ENCODE results near the gene B3GALT5. TPM values are rescaled to one million over a fixed set of nuclear protein-coding genes. Genes with fewer than 3 reads are reported as not detected.

The B3GALT5 gene
- total and polyA plus RNA-seq, 7 donors: under 0.01 to 1.0 (median 0.06) TPM; not detected in 2

- H3K9me3 ChIP-seq: peaks cover 8% of the 10 kb centered on the region
- no peak overlapping the region for H3K4me3 ChIP-seq
- DNase-seq: no peak
- WGBS, 3 donors: 92 to 96% (median 95%) methylated on average over 5 of the region's 5 CpGs
- H3K27ac ChIP-seq: no peak overlapping the region
- no peaks in the 10 kb centered on the region for H3K4me1 ChIP-seq
- no peaks in the 10 kb centered on the region for H3K27me3 ChIP-seq (ENCODE audit: insufficient read depth in 3 of 3, low read length in 2 of 3)
- TF ChIP-seq CTCF (IDR thresholded peaks at IDR 0.05): no peak
- intact Hi-C loops (cut with DNase I): no loop called here
- ATAC-seq: no peak
- no peaks in the 10 kb centered on the region for H3K36me3 ChIP-seq (ENCODE audit: insufficient read depth in 1 of 2, low read depth in 1 of 2)
Measured at GRCh38 chr21:39649526-39649925, 36.8 kb downstream of the B3GALT5 start.

DNA sequence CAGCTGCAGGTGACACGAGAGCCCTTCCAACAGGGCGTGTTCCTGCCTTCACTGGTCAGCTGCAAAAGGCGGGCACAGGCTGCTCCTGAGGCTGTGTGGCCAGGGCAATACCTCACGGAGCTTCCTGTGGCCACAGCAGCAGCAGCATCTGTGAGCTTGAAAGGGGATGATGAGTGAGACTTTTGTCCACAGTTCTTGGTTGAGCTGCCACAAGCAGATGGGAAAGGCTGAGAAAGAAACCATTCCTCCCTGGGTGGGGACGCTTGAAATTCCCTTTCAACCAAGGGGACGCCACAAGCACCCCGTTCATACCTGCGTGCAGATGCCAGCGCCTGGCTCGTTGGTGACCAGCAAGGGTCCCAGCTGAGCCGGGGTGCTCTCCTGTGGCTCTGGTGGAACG lies 37.6 kb downstream of the B3GALT5 start:
- no peaks in the 10 kb centered on the region for H3K4me1 ChIP-seq
- 81 to 89% (median 88%) methylated on average over 12 of the region's 12 CpGs for WGBS, 3 donors
- intact Hi-C loops (cut with DNase I): no loop called here
- H3K27me3 ChIP-seq (ENCODE audit: insufficient read depth in 3 of 3, low read length in 2 of 3): no peaks in the 10 kb centered on the region
- H3K4me3 ChIP-seq: no peak overlapping the region
- no peaks in the 10 kb centered on the region for H3K36me3 ChIP-seq (ENCODE audit: insufficient read depth in 1 of 2, low read depth in 1 of 2)
- ATAC-seq (no peak), DNase-seq (no peak)
- H3K27ac ChIP-seq: no peak overlapping the region
- H3K9me3 ChIP-seq: peaks cover 8% of the 10 kb centered on the region
- no peak for TF ChIP-seq CTCF (IDR thresholded peaks at IDR 0.05)

DNA sequence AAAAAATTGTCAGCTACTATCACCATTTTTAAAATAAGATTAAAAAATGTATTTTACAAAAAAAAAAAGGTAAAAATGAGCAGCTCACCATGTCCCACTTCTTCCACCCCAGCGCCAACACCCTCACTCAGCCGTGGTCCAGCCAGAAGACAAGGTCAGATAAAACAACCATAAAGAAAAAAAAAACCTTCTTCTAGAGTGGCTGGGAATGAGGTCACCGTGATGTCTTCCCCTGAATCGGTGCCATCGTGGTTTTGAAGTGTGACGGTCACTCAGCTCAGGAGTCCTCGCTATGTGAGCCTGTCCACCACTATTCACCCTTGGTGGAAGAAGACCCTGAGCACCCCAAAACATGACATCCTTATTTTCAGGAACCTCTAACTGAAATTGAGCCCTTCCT lies 38.1 kb downstream of the B3GALT5 start:
- Histone ChIP-seq H3K4me3 (no peak overlapping the region), H3K36me3 (ENCODE audit: insufficient read depth in 1 of 2, low read depth in 1 of 2) (no peaks in the 10 kb centered on the region), H3K4me1 (no peaks in the 10 kb centered on the region), H3K27me3 (ENCODE audit: insufficient read depth in 3 of 3, low read length in 2 of 3) (no peaks in the 10 kb centered on the region), H3K9me3 (peaks cover 8% of the 10 kb centered on the region), H3K27ac (no peak overlapping the region)
- no peak for ATAC-seq
- no peak for TF ChIP-seq CTCF (IDR thresholded peaks at IDR 0.05)
- WGBS, 3 donors: 58 to 80% (median 64%) methylated on average over 7 of the region's 7 CpGs
- intact Hi-C loops (cut with DNase I): no loop called here
- DNase-seq: no peak

DNA sequence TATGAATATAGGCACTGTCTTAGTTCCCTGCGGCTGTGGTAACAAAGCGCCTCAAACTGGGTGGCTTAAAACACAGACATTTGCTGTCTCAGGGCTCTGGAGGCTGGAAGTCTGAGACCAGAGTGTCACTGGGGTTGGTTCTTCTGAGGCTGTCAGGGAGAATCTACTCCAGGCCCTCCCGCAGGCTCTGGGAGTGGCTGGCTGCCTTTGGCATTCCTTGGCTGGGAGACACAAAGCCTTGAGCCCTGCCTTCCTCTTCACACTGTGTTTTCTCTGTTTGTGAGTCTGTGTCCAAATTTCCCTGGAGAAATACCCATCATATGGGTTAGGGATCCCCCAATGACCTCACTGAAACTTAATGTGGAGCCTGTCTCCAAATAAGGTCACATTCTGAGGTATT lies 38.5 kb downstream of the B3GALT5 start:
- no peaks in the 10 kb centered on the region for H3K36me3 ChIP-seq (ENCODE audit: insufficient read depth in 1 of 2, low read depth in 1 of 2)
- H3K9me3 ChIP-seq: peaks cover 8% of the 10 kb centered on the region
- TF ChIP-seq CTCF (IDR thresholded peaks at IDR 0.05): no peak
- DNase-seq (no peak), ATAC-seq (no peak)
- no peak overlapping the region for H3K27ac ChIP-seq
- WGBS, 3 donors: 74 to 85% (median 78%) methylated on average over 3 of the region's 3 CpGs
- H3K4me1 ChIP-seq: no peaks in the 10 kb centered on the region
- no peaks in the 10 kb centered on the region for H3K27me3 ChIP-seq (ENCODE audit: insufficient read depth in 3 of 3, low read length in 2 of 3)
- intact Hi-C loops (cut with DNase I): no loop called here
- H3K4me3 ChIP-seq: no peak overlapping the region

DNA sequence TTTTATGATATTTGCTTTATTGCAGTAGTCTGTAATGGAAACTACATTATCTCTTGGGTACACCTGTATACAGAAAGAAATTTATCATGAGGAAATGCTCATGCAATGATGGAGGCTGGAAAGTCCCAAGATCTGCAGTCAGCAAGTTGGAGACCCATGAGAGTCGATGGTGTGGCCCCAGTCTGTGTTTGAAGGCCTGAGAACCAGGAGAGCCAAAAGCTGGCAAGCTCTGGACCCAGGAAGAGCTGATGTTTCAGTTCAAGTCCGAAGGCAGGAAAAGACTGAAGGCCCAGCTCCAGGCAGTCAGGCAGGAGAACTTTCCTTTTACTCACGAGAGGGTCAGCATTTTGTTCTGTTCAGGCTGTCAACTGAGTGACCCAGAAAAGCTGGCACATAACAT lies 42.2 kb downstream of the B3GALT5 start:
- intact Hi-C loops (cut with DNase I): no loop called here
- Histone ChIP-seq H3K9me3 (peaks cover 8% of the 10 kb centered on the region), H3K36me3 (ENCODE audit: insufficient read depth in 1 of 2, low read depth in 1 of 2) (no peaks in the 10 kb centered on the region), H3K27ac (no peak overlapping the region), H3K4me1 (no peaks in the 10 kb centered on the region), H3K27me3 (ENCODE audit: insufficient read depth in 3 of 3, low read length in 2 of 3) (peaks cover 0 to 4% (median 2%) of the 10 kb centered on the region in 3 donors), H3K4me3 (no peak overlapping the region)
- no peak for TF ChIP-seq CTCF (IDR thresholded peaks at IDR 0.05)
- WGBS, 3 donors: 85 to 93% (median 88%) methylated on average over 3 of the region's 3 CpGs
- ATAC-seq: no peak
- DNase-seq: no peak

All from psoas muscle (tissue), 8 donors.